Mucosa of rectum (tissue), 2 donors: Measurements from ENCODE around the gene GMNN.
"Not testable (repeated sequence)": the region's sequence is repeated elsewhere in the genome, so short reads cannot be mapped to it uniquely, and the experiment has no call there.

Experiments
- H3K27ac ChIP-seq, 2 donors: one replicate each; pipeline ENCODE4 v1.7.0; 2013; ENCODE audit warnings: inconsistent platforms in 2 of 2, low read depth in 2 of 2, low read length in 2 of 2
- H3K27me3 ChIP-seq, 2 donors: one replicate each; pipeline ENCODE4 v1.7.0; 2013; ENCODE audit warnings: low read length in 2 of 2; ENCODE audit not compliant: control insufficient read depth in 2 of 2, insufficient read depth in 2 of 2
- H3K36me3 ChIP-seq, 2 donors: one replicate each; pipeline ENCODE4 v1.7.0; 2013; ENCODE audit warnings: low read length in 2 of 2; ENCODE audit not compliant: control insufficient read depth in 2 of 2, insufficient read depth in 2 of 2
- H3K4me1 ChIP-seq, 2 donors: one replicate each; pipeline ENCODE4 v1.7.0; 2013; ENCODE audit warnings: low read length in 2 of 2, mild to moderate bottlenecking in 1 of 2; ENCODE audit not compliant: control insufficient read depth in 2 of 2, insufficient read depth in 2 of 2
- H3K4me3 ChIP-seq, 2 donors: one replicate each; pipeline ENCODE4 v1.7.0; 2013; ENCODE audit warnings: low read length in 2 of 2
- H3K9ac ChIP-seq, 2 donors: one replicate each; pipeline ENCODE4 v1.7.0; 2013; ENCODE audit warnings: low read length in 2 of 2, low read depth in 1 of 2, mild to moderate bottlenecking in 1 of 2
- H3K9me3 ChIP-seq, 2 donors: one replicate each; pipeline ENCODE4 v1.7.0; 2013; ENCODE audit warnings: low read length in 2 of 2; ENCODE audit not compliant: control insufficient read depth in 2 of 2
- donor health status: healthy.
- donor health status: Normal muscosa, but diverticular disease.

Gene GMNN

DNA sequence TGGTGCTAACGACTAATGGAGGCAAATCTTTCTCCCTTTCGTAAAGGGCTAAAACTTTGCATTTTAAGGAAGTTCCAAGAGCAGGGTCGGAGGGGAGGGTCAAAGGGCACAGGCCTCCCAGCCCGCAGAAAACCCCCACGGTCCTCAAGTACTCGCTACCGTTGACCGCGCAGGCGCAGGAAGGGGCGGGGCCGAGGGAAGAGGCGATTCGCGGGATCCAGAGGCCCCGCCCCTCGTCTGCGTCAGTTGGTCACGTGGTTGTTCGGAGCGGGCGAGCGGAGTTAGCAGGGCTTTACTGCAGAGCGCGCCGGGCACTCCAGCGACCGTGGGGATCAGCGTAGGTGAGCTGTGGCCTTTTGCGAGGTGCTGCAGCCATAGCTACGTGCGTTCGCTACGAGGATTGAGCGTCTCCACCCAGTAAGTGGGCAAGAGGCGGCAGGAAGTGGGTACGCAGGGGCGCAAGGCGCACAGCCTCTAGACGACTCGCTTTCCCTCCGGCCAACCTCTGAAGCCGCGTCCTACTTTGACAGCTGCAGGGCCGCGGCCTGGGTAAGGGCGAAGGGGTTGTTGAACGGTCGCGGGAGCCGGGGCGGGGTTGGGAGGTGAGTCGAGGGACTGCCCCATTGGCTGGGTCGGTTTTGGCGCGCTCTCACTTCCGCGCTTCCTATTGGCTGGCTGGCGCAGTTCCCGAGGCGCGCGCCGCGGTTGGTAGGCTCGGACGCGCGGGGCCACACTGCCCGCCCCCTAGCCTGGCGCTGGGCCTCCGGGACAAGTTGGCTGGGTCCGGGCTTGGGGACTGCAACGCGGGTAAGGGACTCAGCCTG lies at the start of gene GMNN:
GMNN (plus strand) TSS at position 242 of the 824 bp plus-strand sequence. CDS start 2,310 bp downstream, outside the sequence.
- Histone ChIP-seq H3K27me3 (no peaks in the 10 kb centered on the region), H3K9ac (peak within 1 kb of the TSS; percentile 84 to 100), H3K4me3 (peak within 1 kb of the TSS; percentile 93 to 100), H3K36me3 (no peaks in the 10 kb centered on the region), H3K27ac (peak within 1 kb of the TSS; percentile 94 to 99), H3K9me3 (no peaks in the 10 kb centered on the region), H3K4me1 (peaks cover 11 to 17% of the 10 kb centered on the region in 2 donors)

DNA sequence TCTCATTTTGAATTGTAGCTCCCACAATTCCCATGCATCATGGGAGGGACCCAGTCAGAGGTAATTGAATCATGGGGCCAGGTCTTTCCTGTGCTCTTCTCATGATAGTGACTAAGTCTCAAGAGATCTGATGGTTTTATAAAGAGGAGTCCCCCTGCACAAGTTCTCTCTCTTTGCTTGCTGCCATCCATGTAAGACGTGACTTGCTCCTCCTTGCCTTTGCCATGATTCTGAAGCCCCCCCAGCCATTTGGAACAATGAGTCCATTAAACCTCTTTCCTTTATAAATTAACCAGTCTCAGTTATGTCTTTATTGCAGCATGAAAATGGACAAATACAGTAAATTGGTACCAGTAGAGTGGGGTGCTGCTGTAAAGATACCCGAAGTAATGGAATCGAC lies 44.1 kb upstream of the GMNN start:
- H3K36me3 ChIP-seq, H3K9ac ChIP-seq, H3K27ac ChIP-seq, H3K4me3 ChIP-seq, H3K27me3 ChIP-seq, H3K9me3 ChIP-seq, H3K4me1 ChIP-seq: not testable (repeated sequence)

DNA sequence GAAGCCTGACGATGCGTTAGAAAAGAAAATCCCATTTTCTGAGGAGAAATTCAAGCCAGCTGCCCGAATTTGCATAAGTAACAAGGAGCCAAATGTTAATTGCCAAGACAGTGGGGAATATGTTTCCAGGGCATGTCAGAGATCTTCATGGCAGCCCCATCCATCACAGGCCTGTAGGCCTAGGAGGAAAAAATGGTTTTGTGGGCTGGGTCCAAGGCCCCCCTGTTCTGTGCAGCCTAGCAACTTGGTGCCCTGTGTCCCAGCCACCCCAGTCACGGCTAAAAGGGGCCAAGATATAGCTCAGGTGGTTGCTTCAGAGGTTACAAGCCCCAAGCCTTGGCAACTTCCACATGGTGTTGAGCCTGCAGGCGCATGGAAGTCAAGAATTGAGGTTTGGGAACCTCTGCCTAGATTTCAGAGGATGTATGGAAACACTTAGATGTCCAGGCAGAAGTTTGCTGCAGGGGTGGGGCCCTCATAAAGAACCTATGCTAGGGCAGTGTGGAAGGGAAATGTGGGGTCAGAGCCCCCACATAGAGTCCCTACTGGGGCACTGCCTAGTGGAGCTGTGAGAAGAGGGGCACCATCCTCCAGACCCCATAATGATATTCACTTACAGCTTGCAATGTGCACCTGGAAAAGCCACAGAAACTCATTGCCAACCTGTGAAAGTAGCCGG lies 43.1 kb upstream of the GMNN start:
- not testable (repeated sequence) for H3K9ac ChIP-seq, H3K4me1 ChIP-seq, H3K27ac ChIP-seq, H3K4me3 ChIP-seq, H3K36me3 ChIP-seq, H3K27me3 ChIP-seq, H3K9me3 ChIP-seq

DNA sequence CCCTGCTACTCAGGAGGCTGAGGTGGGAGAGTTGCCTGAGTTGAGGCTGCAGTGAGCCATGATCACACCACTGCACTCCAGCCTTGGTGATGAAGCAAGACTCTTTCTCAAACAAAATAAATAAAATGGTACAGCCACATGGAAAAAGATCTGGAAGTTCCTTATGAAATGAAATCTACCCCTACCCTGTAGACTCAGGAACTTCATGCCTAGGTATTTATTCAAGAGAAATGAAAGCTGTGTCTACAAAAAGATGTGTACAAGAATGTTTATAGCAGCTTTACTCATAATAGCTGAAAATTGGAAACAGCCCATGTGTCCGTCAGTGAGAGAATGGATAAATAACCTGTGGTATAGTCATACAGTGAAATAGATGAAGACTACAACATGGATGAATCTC lies 40.6 kb upstream of the GMNN start:
- H3K9me3 ChIP-seq, result peaks cover 0 to 9% of the 10 kb centered on the region in 2 donors
- H3K4me1 ChIP-seq, result no peaks in the 10 kb centered on the region
- H3K36me3 ChIP-seq, result no peaks in the 10 kb centered on the region
- no peak overlapping the region for H3K4me3 ChIP-seq
- no peaks in the 10 kb centered on the region for H3K27me3 ChIP-seq
- no peak overlapping the region for H3K27ac ChIP-seq
- no peak overlapping the region for H3K9ac ChIP-seq

DNA sequence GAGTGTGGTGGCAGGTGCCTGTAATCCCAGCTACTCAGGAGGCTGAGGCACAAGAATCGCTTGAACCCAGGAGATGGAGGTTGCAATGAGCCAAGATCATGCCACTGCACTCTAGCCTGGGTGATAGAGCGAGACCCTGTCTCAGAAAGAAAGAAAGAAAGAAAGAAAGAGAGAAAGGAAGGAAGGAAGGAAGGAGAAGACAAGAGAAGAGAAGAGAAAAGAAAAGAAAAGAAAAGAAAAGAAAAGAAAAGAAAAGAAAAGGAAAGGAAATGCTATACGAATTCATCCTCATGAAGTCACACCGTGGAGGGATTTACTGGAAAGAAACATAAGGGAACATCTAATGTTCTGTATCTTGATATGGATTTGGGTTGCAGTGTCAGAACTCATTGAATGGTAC lies 40.0 kb upstream of the GMNN start:
- not testable (repeated sequence) for H3K9ac ChIP-seq, H3K27me3 ChIP-seq, H3K4me3 ChIP-seq, H3K9me3 ChIP-seq, H3K4me1 ChIP-seq, H3K27ac ChIP-seq, H3K36me3 ChIP-seq

DNA sequence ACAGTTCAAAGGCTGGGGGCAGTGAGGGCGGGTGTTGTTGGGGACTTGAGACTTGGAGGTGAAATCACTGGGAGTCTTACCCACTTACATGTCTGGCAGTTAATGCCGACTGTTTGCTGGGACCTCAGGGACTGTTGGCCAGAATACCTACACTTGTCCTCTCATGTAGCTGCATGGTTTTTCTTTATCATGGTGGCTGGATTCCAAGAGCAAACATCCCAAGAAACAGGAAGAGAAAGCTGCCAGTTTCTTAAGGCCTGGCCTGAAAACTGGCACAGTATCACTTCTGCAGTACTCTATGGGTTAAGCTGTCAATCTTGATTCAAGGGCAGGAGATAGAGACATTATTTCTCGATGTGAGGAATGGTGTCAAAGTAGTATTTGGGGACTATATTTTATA lies 36.0 kb upstream of the GMNN start:
- Histone ChIP-seq H3K9ac (no peak overlapping the region), H3K4me1 (peaks cover 0 to 3% of the 10 kb centered on the region in 2 donors), H3K9me3 (no peaks in the 10 kb centered on the region), H3K27ac (no peak overlapping the region), H3K4me3 (no peak overlapping the region), H3K36me3 (no peaks in the 10 kb centered on the region), H3K27me3 (no peaks in the 10 kb centered on the region)

DNA sequence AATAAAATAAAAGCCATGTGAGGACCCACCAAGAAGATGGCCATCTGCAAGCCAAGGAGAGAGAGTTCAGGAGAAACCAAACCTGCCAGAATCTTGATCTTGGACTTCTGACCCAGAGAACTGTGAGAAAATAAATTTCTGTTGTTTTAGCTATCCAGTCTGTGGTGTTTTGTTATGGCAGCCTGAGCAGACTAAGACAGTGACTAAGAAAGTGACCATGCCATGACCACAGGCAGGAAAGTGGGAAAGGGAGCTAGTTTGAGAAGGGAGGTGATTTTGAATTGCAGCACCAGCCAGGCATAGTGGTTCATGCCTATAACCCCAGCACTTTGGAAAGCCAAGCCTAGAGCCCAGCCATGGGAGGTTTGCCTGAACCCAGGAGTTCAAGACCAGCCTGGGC lies 33.9 kb upstream of the GMNN start:
- Histone ChIP-seq H3K4me3 (no peak overlapping the region), H3K4me1 (peaks cover 0 to 3% of the 10 kb centered on the region in 2 donors), H3K9me3 (no peaks in the 10 kb centered on the region), H3K27me3 (no peaks in the 10 kb centered on the region), H3K36me3 (no peaks in the 10 kb centered on the region), H3K9ac (no peak overlapping the region), H3K27ac (no peak overlapping the region)

DNA sequence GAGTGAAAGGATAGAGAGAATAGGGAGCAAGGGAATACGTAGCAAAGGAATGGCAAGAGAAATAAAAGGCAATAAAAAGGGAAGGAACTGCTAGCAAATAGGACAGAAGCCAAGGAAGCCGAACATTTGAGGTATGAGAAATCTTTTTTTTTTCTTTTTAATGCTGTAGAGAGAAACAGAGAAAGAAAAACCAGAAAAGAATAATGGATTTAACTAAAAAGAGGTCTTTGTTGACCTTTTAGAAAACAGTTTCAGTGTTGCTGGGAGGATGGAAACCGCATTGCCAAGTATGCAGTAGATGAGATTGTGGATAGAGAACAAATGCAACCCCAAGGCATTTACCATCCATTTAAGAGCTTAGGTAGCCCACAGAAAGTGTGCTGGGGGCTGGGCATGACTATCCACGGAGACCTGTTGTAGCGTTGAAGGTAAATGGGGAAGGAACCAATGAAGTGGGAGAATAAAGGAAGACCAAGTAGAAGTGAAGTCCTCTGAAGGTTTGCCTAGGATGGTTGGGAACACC lies 32.5 kb upstream of the GMNN start:
- H3K4me3 ChIP-seq, result no peak overlapping the region
- H3K4me1 ChIP-seq, result peaks cover 0 to 3% of the 10 kb centered on the region in 2 donors
- no peaks in the 10 kb centered on the region for H3K36me3 ChIP-seq
- H3K27me3 ChIP-seq, result no peaks in the 10 kb centered on the region
- H3K27ac ChIP-seq, result no peak overlapping the region
- no peak overlapping the region for H3K9ac ChIP-seq
- H3K9me3 ChIP-seq, result no peaks in the 10 kb centered on the region

DNA sequence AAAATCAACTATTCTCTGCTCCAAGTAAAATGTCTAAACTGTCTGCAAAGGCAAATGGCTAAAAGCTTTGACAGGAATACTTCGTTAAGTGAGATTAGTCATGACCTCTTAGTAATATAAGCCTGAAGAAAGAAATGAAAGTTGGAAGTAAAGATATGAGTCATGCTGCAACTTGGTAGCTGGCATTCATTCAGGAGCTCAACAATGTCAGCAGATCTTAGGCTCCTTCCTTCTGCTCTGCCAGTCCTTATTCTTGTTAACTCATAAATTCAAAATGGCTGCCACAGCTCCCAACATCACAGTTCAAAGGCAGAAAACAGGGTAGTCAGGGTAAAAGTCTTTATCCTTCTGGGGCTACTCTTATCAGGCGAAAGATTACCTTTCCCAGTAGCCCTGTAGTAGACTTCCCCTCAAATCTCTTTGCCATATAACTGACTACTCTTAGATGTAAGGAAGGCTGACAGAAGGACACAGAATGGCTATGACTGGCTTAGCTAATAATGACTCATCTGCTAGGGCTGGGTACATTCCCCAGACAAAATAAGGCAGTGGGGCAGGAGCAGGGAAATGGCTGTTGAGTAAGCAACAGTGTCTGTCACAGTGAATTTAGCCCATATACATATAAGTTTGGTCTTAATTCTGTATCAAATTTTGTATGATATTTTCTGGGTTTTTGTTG lies 31.3 kb upstream of the GMNN start:
- Histone ChIP-seq H3K36me3 (no peaks in the 10 kb centered on the region), H3K4me3 (no peak overlapping the region), H3K27ac (peak overlapping the region; percentile 29 to 42), H3K9ac (no peak overlapping the region), H3K4me1 (peaks cover 0 to 3% of the 10 kb centered on the region in 2 donors), H3K27me3 (no peaks in the 10 kb centered on the region), H3K9me3 (no peaks in the 10 kb centered on the region)

DNA sequence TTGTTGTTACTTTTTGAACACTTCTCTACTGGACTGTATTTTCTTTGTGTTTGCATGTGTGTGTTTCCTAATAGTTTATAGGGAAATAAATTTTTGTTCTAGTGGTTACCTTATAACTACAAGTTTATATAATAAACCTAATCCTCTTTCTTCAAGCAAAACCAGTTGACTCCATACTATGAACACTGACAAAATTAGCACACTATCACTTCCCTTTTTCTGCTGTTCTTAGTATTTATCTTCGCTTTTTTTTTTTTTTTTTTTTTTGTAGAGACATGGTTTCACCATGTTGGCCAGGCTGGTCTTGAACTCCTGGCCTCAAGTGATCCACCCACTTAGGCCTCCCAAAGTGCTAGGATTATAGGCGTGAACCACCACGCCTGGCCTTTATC lies 30.8 kb upstream of the GMNN start:
- Histone ChIP-seq H3K27me3 (no peaks in the 10 kb centered on the region), H3K9ac (no peak overlapping the region), H3K4me3 (no peak overlapping the region), H3K27ac (peak overlapping the region; percentile 7 to 16), H3K9me3 (no peaks in the 10 kb centered on the region), H3K4me1 (peaks cover 0 to 3% of the 10 kb centered on the region in 2 donors), H3K36me3 (no peaks in the 10 kb centered on the region)
